Stimulated activated CD4-positive, alpha-beta T cell treated with anti-CD3 and anti-CD28 coated beads, Interleukin-4, amount 100 ng/mL, for 1 hour (primary cell): ENCODE results near the gene CDK16.
A peak's percentile ranks its signal among the peaks of the same experiment; 100 is the strongest.

Experiments
- DNase-seq: peaks from one replicate; pipeline ENCODE4 v3.0.0-alpha.2; 2020

The CDK16 gene

GRCh38 chrX:47228550-47229270 lies 10.2 kb downstream of the CDK16 start:
- DNase-seq, result no peak

GRCh38 chrX:47229427-47229826 lies 10.9 kb downstream of the CDK16 start:
- no peak for DNase-seq

- DNase-seq, result no peak
Measured at GRCh38 chrX:47230136-47230868, 11.8 kb downstream of the CDK16 start.

DNA sequence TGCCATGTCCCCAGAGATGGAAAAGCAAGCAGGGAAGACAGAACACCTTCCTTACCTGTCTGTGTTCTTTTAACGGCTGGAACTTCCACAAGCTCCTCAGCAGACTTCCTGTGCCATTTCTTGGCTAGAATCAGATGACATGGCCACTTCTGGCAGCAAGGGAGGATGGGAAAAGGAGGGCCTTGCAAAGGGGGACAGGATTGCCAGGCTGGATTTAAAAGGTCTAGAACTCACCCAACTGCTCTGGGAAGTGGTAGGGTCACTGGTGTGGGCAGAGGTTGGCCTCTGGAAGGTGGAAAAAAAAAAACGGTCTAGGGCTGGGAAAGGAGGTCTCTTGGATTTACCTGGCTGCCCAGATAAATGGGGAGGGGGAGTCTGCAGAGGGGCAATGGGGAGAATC lies 12.7 kb downstream of the CDK16 start:
- no peak for DNase-seq

GRCh38 chrX:47232197-47232802 lies 13.8 kb downstream of the CDK16 start:
- no peak for DNase-seq

- peak; percentile 17 for DNase-seq
Measured at GRCh38 chrX:47232803-47233332, 14.4 kb downstream of the CDK16 start, which contains the start of gene USP11. Gene USP11 (plus strand): TSS chrX:47233009. CDS start chrX:47233044, 35 bp downstream.

- DNase-seq, result peak; percentile 89
Measured at GRCh38 chrX:47233333-47234113, 15.0 kb downstream of the CDK16 start.

DNA sequence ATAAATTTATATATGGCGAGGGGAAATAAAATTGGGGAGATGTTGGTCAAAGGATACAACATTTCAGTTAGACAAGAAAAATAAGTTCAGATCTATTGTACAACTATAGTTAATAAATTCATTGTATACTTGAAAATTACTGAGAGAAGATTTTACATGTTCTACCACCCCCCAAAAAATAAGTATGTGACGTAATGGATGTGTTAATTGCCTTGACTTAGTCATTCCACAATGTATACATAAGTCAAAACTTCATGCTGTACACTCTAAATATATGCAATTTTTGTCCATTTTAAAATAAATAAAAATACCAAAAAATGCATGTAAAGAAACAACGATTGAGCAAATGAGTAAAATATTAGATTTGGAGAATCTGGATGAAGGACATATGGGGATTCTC lies 16.1 kb downstream of the CDK16 start:
- DNase-seq, result no peak

- no peak for DNase-seq
Measured at GRCh38 chrX:47235691-47236103, 17.2 kb downstream of the CDK16 start.

DNA sequence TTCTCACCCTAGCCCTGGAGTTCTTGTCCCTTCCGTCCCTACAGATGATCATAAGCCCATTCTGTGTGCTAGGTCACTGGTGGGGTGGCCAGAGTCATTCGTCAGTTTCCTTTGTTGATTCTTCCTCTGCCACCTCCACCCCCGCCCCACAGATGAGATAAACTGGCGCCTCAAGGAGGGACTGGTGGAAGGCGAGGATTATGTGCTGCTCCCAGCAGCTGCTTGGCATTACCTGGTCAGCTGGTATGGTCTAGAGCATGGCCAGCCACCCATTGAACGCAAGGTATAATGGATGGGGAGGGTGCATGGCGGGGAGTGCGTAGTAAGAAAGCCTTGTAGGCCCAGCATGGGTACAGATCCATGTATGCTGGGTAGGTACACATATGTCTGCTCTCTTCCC lies 20.7 kb downstream of the CDK16 start:
- DNase-seq, result no peak

GRCh38 chrX:47239898-47240545 lies 21.5 kb downstream of the CDK16 start:
- DNase-seq, result no peak

GRCh38 chrX:47240619-47241018 lies 22.1 kb downstream of the CDK16 start:
- DNase-seq, result no peak

- DNase-seq, result no peak
Measured at GRCh38 chrX:47241201-47242011, 22.9 kb downstream of the CDK16 start.

- DNase-seq, result no peak
Measured at GRCh38 chrX:47242321-47242720, 23.8 kb downstream of the CDK16 start.

GRCh38 chrX:47243351-47243750 lies 24.9 kb downstream of the CDK16 start:
- DNase-seq, result no peak

- no peak for DNase-seq
Measured at GRCh38 chrX:47244676-47245075, 26.2 kb downstream of the CDK16 start.

DNA sequence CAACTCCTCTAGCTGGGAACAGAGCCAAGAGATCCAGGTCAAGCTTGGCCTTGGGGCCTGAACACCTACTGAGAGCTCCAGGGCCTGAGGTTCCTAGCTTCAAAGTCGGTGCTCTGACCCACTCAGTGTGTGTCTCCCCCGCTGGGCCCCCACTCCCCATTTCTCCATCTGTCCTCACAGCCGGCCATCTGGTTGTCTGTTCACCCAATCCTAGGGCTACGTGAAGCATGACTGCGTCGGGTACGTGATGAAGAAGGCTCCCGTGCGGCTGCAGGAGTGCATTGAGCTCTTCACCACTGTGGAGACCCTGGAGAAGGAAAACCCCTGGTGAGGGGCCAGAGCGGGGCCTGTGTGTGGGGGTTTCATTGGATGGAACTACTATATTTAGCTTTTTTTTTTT lies 26.7 kb downstream of the CDK16 start:
- no peak for DNase-seq

GRCh38 chrX:47247206-47247998 lies 28.9 kb downstream of the CDK16 start:
- DNase-seq, result no peak

- DNase-seq, result no peak
Measured at GRCh38 chrX:47247999-47248320, 29.5 kb downstream of the CDK16 start.

DNA sequence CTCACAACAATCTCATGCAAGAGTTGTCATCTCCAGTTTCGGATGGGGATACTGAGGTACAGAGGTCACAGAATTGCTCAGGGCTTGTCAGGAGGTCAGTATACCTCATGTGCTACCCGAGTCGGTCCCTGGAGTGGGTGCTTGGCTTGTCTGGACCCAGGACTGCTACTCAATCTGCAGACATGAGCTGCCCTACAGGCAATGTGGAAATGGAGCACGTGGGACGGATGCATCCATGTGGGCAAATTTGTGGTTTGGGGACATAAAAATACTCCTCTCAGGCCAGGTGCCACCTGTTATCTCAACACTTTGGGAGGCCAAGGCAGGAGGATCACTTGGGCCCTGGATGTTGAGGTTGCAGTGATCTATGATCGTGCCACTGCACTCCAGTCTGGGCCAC lies 30.1 kb downstream of the CDK16 start:
- no peak for DNase-seq

GRCh38 chrX:47250017-47250347 lies 31.5 kb downstream of the CDK16 start:
- no peak for DNase-seq
